ENCODE results near the gene NEU1. TPM values are rescaled to one million over a fixed set of nuclear protein-coding genes. Genes with fewer than 3 reads are reported as not detected.

Gene NEU1
- 60.4 and 69.0 TPM in 2 replicates for total RNA-seq

DNA sequence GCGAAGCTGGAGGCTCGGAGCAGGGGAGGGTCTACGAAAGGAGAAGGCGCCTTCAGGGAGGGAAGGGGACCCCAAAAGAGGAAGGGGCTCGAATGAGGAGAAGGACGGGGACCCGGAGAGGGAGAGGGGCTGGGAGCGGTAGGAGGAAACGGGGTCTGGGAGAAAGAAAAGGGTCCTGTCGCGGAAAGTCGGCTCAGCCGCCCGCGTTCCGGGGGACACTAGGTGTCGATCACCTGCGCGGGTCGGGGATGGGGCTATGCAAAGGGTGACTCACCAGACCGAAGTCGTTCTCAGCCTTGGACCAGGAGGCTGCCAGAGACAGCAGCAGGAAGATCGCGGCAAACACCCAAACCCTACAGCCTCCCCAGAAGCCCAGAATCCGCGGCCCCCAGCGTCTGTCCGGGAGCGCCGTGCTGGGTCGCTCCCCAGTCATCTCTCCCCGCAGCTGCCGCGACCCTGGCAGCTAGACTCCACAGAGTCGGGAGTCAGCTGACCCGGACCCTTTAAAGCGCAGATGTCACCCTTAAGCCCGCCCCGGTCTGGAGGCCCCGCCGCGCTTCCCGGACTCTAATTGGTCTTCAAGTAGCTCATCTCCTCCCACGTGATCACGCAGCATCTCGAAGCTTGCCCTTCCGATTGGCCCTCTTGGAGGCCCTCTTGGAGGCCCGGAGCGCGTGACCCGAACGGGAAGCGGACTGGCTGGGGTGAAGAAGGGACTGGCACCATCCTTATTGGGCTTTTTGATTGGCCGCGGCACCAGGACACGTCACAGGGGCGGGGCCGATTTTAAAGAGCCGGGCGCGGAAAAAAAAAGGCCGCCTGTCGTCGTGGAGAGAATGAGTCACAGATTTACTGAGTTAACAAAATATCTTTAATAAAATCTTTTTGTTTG, at the start of gene NEU1:
Gene NEU1 (minus strand): TSS at position 478 of the 892 bp plus-strand sequence. CDS start 45 bp downstream, at position 433.

GRCh38 chr6:31901953-31902643, 39.5 kb upstream of the NEU1 start, which contains the start of gene ZBTB12:
Gene ZBTB12, minus strand, starts transcription at chr6:31902086. Its CDS starts 781 bp downstream, at chr6:31901305.

GRCh38 chr6:31897612-31898382, 35.2 kb upstream of the NEU1 start, which contains the start of gene EHMT2:
Gene EHMT2, minus strand, starts transcription at chr6:31897698. Its CDS starts 21 bp downstream, at chr6:31897677.

GRCh38 chr6:31878726-31879125, 16.1 kb upstream of the NEU1 start, which contains the start of gene SLC44A4:
Gene SLC44A4, minus strand, starts transcription at chr6:31878997. Its CDS starts 17 bp downstream, at chr6:31878980.

DNA sequence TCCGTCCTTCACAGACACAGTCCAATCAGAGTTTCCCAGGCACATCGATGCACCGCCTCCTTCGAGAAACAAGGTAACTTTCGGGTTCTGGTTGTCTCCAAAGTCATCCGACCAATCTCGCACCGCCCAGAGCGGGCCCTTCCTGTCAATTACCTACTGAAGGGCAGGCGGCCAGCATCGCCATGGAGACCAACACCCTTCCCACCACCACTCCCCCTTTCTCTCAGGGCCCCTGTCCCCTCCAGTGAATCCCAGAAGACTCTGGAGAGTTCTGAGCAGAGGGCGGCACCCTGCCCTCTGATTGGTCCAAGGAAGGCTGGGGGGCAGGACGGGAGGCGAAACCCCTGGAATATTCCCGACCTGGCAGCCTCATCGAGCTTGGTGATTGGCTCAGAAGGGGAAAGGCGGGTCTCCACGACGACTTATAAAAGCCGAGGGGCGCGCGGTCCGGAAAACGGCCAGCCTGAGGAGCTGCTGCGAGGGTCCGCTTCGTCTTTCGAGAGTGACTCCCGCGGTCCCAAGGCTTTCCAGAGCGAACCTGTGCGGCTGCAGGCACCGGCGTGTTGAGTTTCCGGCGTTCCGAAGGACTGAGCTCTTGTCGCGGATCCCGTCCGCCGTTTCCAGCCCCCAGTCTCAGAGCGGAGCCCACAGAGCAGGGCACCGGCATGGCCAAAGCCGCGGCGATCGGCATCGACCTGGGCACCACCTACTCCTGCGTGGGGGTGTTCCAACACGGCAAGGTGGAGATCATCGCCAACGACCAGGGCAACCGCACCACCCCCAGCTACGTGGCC, 35.1 kb downstream of the NEU1 start, which contains the start of gene HSPA1B:
Gene HSPA1B (plus strand): TSS at position 453 of the 794 bp plus-strand sequence. CDS start 213 bp downstream, at position 666.

GRCh38 chr6:31815025-31815838, 47.4 kb downstream of the NEU1 start, which contains the start of the genes HSPA1A and HSPA1L:
Gene HSPA1A, plus strand, starts transcription at chr6:31815543. Its CDS starts 214 bp downstream, at chr6:31815757.
Gene HSPA1L, minus strand, starts transcription at chr6:31815283. Its CDS starts 3,311 bp downstream, at chr6:31811972.

Other genes with a start within 250 kb of the NEU1 start
- not detected in 2 replicates for gene AIF1, start 247.6 kb downstream of the NEU1 start, total RNA-seq
- 31.6 and 39.6 TPM in 2 replicates for gene PRRC2A, start 242.1 kb downstream of the NEU1 start, total RNA-seq
- gene BAG6, start 210.2 kb downstream of the NEU1 start, total RNA-seq, result 107 and 122 TPM in 2 replicates
- gene APOM, start 206.9 kb downstream of the NEU1 start, total RNA-seq, result 1.5 and 1.8 TPM in 2 replicates
- 22.2 and 26.7 TPM in 2 replicates for gene C6orf47, start 202.0 kb downstream of the NEU1 start, total RNA-seq
- 14.3 and 15.4 TPM in 2 replicates for gene GPANK1, start 197.8 kb downstream of the NEU1 start, total RNA-seq
- gene CSNK2B, start 196.7 kb downstream of the NEU1 start, total RNA-seq, result 80.7 and 85.0 TPM in 2 replicates
- 2.0 and 3.2 TPM in 2 replicates for gene LY6G5B, start 192.8 kb downstream of the NEU1 start, total RNA-seq
- 0.40 and 0.75 TPM in 2 replicates for gene LY6G5C, start 181.8 kb downstream of the NEU1 start, total RNA-seq
- gene ABHD16A, start 159.5 kb downstream of the NEU1 start, total RNA-seq, result 51.5 and 62.8 TPM in 2 replicates
- not detected in 2 replicates for gene LY6G6F, start 156.0 kb downstream of the NEU1 start, total RNA-seq
- not detected in 2 replicates for gene LY6G6D, start 147.5 kb downstream of the NEU1 start, total RNA-seq
- not detected in 2 replicates for gene LY6G6C, start 141.1 kb downstream of the NEU1 start, total RNA-seq
- gene MPIG6B, start 139.4 kb downstream of the NEU1 start, total RNA-seq, result not detected in 2 replicates
- 112 and 142 TPM in 2 replicates for gene DDAH2, start 133.5 kb downstream of the NEU1 start, total RNA-seq
- gene CLIC1, start 126.3 kb downstream of the NEU1 start, total RNA-seq, result 784 and 832 TPM in 2 replicates
- gene MSH5, start 122.8 kb downstream of the NEU1 start, total RNA-seq, result 5.3 and 5.4 TPM in 2 replicates
- 1.8 and 1.9 TPM in 2 replicates for gene SAPCD1, start 100.2 kb downstream of the NEU1 start, total RNA-seq
- 0.13 and 0.19 TPM in 2 replicates for gene VWA7, start 85.5 kb downstream of the NEU1 start, total RNA-seq
- gene VARS1, start 67.1 kb downstream of the NEU1 start, total RNA-seq, result 37.6 and 48.4 TPM in 2 replicates
- gene LSM2, start 55.9 kb downstream of the NEU1 start, total RNA-seq, result 17.9 and 25.9 TPM in 2 replicates
- 1.5 and 1.6 TPM in 2 replicates for gene HSPA1L, start 47.5 kb downstream of the NEU1 start, total RNA-seq
- gene HSPA1A, start 47.3 kb downstream of the NEU1 start, total RNA-seq, result 97.9 and 108 TPM in 2 replicates
- 158 and 185 TPM in 2 replicates for gene HSPA1B, start 35.1 kb downstream of the NEU1 start, total RNA-seq
- 0.13 and 0.44 TPM in 2 replicates for gene SLC44A4, start 16.2 kb upstream of the NEU1 start, total RNA-seq
- gene EHMT2, start 34.9 kb upstream of the NEU1 start, total RNA-seq, result 42.3 and 49.1 TPM in 2 replicates
- 3.3 and 3.7 TPM in 2 replicates for gene ZBTB12, start 39.3 kb upstream of the NEU1 start, total RNA-seq
- gene C2, start 64.9 kb upstream of the NEU1 start, total RNA-seq, result 2.8 and 4.3 TPM in 2 replicates
- gene CFB, start 83.3 kb upstream of the NEU1 start, total RNA-seq, result 20.3 and 31.2 TPM in 2 replicates
- gene NELFE, start 96.2 kb upstream of the NEU1 start, total RNA-seq, result 107 and 119 TPM in 2 replicates
- gene SKIC2, start 96.4 kb upstream of the NEU1 start, total RNA-seq, result 41.2 and 58.4 TPM in 2 replicates
- 9.8 and 10.2 TPM in 2 replicates for gene DXO, start 109.3 kb upstream of the NEU1 start, total RNA-seq
- gene C4A, start 119.2 kb upstream of the NEU1 start, total RNA-seq, result 5.7 and 5.8 TPM in 2 replicates
- gene C4B, start 152.0 kb upstream of the NEU1 start, total RNA-seq, result 4.8 and 5.0 TPM in 2 replicates
- under 0.01 and 0.62 TPM in 2 replicates for gene CYP21A2, start 175.6 kb upstream of the NEU1 start, total RNA-seq
- 33.9 and 58.7 TPM in 2 replicates for gene TNXB, start 246.5 kb upstream of the NEU1 start, total RNA-seq

All from aortic smooth muscle cell (primary cell).